GM12891 (cell line): ENCODE measurements around the gene STARD10.
"Not testable (repeated sequence)": the region's sequence is repeated elsewhere in the genome, so short reads cannot be mapped to it uniquely, and the experiment has no call there.

Experiments used
- PAX5 ChIP-seq: IDR thresholded peaks from 2 replicates; pipeline ENCODE4 v1.6.1; 2011; ENCODE audit warnings: low read length, moderate library complexity, mild to moderate bottlenecking; ENCODE audit not compliant: insufficient read depth, severe bottlenecking
- POLR2A ChIP-seq: IDR thresholded peaks from 2 replicates; pipeline ENCODE4 v1.6.1; 2011; ENCODE audit warnings: low read depth, low read length, control low read depth
- POLR2AphosphoS5 ChIP-seq: IDR thresholded peaks from 2 replicates; pipeline ENCODE4 v1.6.1; 2011; ENCODE audit warnings: low read depth, low read length, control low read depth

- TF ChIP-seq POLR2A, PAX5, POLR2AphosphoS5: not testable (repeated sequence)
Measured at GRCh38 chr11:72827656-72828055, 33.8 kb upstream of the STARD10 start.
